Osteoblast (primary cell): ENCODE data around the gene ISM2. TPM values are rescaled to one million over a fixed set of nuclear protein-coding genes. Genes with fewer than 3 reads are reported as not detected.
"Not testable (repeated sequence)": the region's sequence is repeated elsewhere in the genome, so short reads cannot be mapped to it uniquely, and the experiment has no call there.

ENCODE experiments used
- DNase-seq: peaks from one replicate; pipeline ENCODE4 v3.0.0; 2011; ENCODE audit warnings: low spot score, mixed read lengths; ENCODE audit not compliant: insufficient read length; ENCODE audit errors: missing footprints
- H2AFZ ChIP-seq: 2 replicates; pipeline ENCODE4 v1.6.0; 2011; ENCODE audit warnings: mild to moderate bottlenecking, low read length
- H3K27ac ChIP-seq: 2 replicates; pipeline ENCODE4 v1.5.1; 2011; ENCODE audit warnings: mild to moderate bottlenecking, low read depth, low read length, moderate library complexity
- H3K27me3 ChIP-seq: 2 replicates; pipeline ENCODE4 v1.6.0; 2012; ENCODE audit warnings: mild to moderate bottlenecking, control low read depth, inconsistent platforms, low read length, moderate library complexity; ENCODE audit not compliant: insufficient read depth
- H3K36me3 ChIP-seq: 2 replicates; pipeline ENCODE4 v1.5.1; 2011; ENCODE audit warnings: mild to moderate bottlenecking, low read length, control low read depth, moderate library complexity; ENCODE audit not compliant: insufficient read depth
- H3K4me1 ChIP-seq: 2 replicates; pipeline ENCODE4 v1.5.1; 2011; ENCODE audit warnings: mild to moderate bottlenecking, low read length, control low read depth, moderate library complexity; ENCODE audit not compliant: insufficient read depth
- H3K4me2 ChIP-seq: 2 replicates; pipeline ENCODE4 v1.6.0; 2011; ENCODE audit warnings: mild to moderate bottlenecking, low read length; ENCODE audit not compliant: insufficient read depth
- H3K4me3 ChIP-seq: fragments of 200-600 bp; sonication (generic); 3 replicates; pipeline ENCODE4 v1.5.1; 2012; ENCODE audit warnings: mild to moderate bottlenecking, low read length, inconsistent platforms; ENCODE audit not compliant: insufficient read depth
- H3K79me2 ChIP-seq: 2 replicates; pipeline ENCODE4 v1.6.0; 2012; ENCODE audit warnings: mild to moderate bottlenecking, low read length, control low read depth, inconsistent platforms; ENCODE audit not compliant: insufficient read depth
- H3K9me3 ChIP-seq: 2 replicates; pipeline ENCODE4 v1.5.1; 2011; ENCODE audit warnings: low read depth, low read length, control low read depth
- H4K20me1 ChIP-seq: 2 replicates; pipeline ENCODE4 v1.6.0; 2012; ENCODE audit warnings: mild to moderate bottlenecking, low read length, control low read depth; ENCODE audit not compliant: insufficient read depth
- CTCF ChIP-seq: IDR thresholded peaks from 2 replicates; pipeline ENCODE4 v1.5.1; 2011; ENCODE audit warnings: mild to moderate bottlenecking, low read depth, low read length, moderate library complexity; ENCODE audit errors: extremely low read depth
- total RNA-seq: library from RNA; depleted of rRNA; stranded (reverse); fragments of >200 nt; gene quantifications from 2 replicates; pipeline ENCODE4 v1.2.3, GENCODE V29; 2012

Gene ISM2
- total RNA-seq, 1 donor = not detected

- no peak overlapping the region for H3K4me3 ChIP-seq
- peaks cover 8% of the 10 kb centered on the region for H3K4me1 ChIP-seq
- H3K27ac ChIP-seq = peak overlapping the region; percentile 39
- H2AFZ ChIP-seq = no peak overlapping the region
- peaks cover 4% of the 10 kb centered on the region for H4K20me1 ChIP-seq
- DNase-seq = peak; percentile 58
- no peak overlapping the region for H3K4me2 ChIP-seq
- no peaks in the 10 kb centered on the region for H3K9me3 ChIP-seq
- peaks cover 40% of the 10 kb centered on the region for H3K36me3 ChIP-seq
- H3K79me2 ChIP-seq = peaks cover 29% of the 10 kb centered on the region
- no peaks in the 10 kb centered on the region for H3K27me3 ChIP-seq
- TF ChIP-seq CTCF = no peak
Measured at GRCh38 chr14:77543637-77544334, 45.2 kb upstream of the ISM2 start.

GRCh38 chr14:77543240-77543551, 44.6 kb upstream of the ISM2 start:
- H3K4me1 ChIP-seq = peaks cover 8% of the 10 kb centered on the region

GRCh38 chr14:77542421-77543239, 44.0 kb upstream of the ISM2 start:
- Histone ChIP-seq H3K36me3 (peaks cover 35% of the 10 kb centered on the region), H3K27ac (peak overlapping the region; percentile 15), H3K4me2 (no peak overlapping the region), H3K79me2 (peaks cover 32% of the 10 kb centered on the region), H4K20me1 (no peaks in the 10 kb centered on the region), H3K4me3 (no peak overlapping the region), H2AFZ (no peak overlapping the region), H3K4me1 (peaks cover 8% of the 10 kb centered on the region), H3K9me3 (no peaks in the 10 kb centered on the region), H3K27me3 (no peaks in the 10 kb centered on the region)
- no peak for DNase-seq
- no peak for TF ChIP-seq CTCF

More at GRCh38 chr14:77543240-77543551, 44.6 kb upstream of the ISM2 start:
- peaks cover 29% of the 10 kb centered on the region for H3K79me2 ChIP-seq
- DNase-seq = no peak
- H4K20me1 ChIP-seq = no peaks in the 10 kb centered on the region
- peaks cover 36% of the 10 kb centered on the region for H3K36me3 ChIP-seq
- H3K4me2 ChIP-seq = no peak overlapping the region
- H2AFZ ChIP-seq = no peak overlapping the region
- H3K9me3 ChIP-seq = no peaks in the 10 kb centered on the region
- no peaks in the 10 kb centered on the region for H3K27me3 ChIP-seq
- H3K4me3 ChIP-seq = no peak overlapping the region
- TF ChIP-seq CTCF = no peak
- peak overlapping the region; percentile 26 for H3K27ac ChIP-seq

- Histone ChIP-seq H3K27me3 (no peaks in the 10 kb centered on the region), H3K36me3 (peaks cover 28% of the 10 kb centered on the region), H3K27ac (peak overlapping the region; percentile 15), H3K9me3 (no peaks in the 10 kb centered on the region), H3K79me2 (peaks cover 29% of the 10 kb centered on the region), H3K4me3 (no peak overlapping the region), H3K4me1 (peaks cover 8% of the 10 kb centered on the region), H2AFZ (no peak overlapping the region), H3K4me2 (no peak overlapping the region), H4K20me1 (no peaks in the 10 kb centered on the region)
- DNase-seq = no peak
- no peak for TF ChIP-seq CTCF
Measured at GRCh38 chr14:77541905-77542304, 43.3 kb upstream of the ISM2 start.

DNA sequence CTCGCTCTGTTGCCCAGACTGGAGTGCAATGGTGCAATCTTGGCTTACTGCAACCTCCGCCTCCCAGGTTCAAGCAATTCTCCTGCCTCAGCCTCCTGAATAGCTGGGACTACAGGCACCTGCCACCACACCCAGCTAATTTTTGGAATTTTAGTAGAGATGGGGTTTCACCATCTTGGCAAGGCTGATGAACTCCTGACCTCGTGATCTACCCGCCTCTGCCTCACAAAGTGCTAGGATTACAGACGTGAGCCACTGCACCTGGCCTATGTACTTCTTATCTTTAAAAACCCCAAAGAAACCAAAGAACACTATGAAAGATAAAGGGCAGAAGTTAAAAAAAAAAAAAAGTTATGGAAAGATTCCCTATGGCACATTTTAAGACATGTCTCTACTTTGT, 38.3 kb upstream of the ISM2 start:
- H3K4me3 ChIP-seq, DNase-seq, H3K9me3 ChIP-seq, H4K20me1 ChIP-seq, H2AFZ ChIP-seq, H3K36me3 ChIP-seq, H3K4me2 ChIP-seq, H3K27ac ChIP-seq, H3K27me3 ChIP-seq, H3K4me1 ChIP-seq: not testable (repeated sequence)
- H3K79me2 ChIP-seq = peaks cover 26% of the 10 kb centered on the region
